Ascending aorta (tissue), 2 donors: ENCODE data around the gene ELAVL2. TPM values are rescaled to one million over a fixed set of nuclear protein-coding genes. Genes with fewer than 3 reads are reported as not detected.

Experiments
- DNase-seq, 2 donors: peaks; one replicate each; pipeline ENCODE4 v3.0.0-alpha.2; 2019; ENCODE audit warnings: low spot score in 2 of 2
- H3K27ac ChIP-seq, 2 donors: fragments of 200-600 bp; sonication (generic); one replicate each; pipeline ENCODE4 v1.5.1; 2016 to 2017; ENCODE audit warnings: mild to moderate bottlenecking in 1 of 2
- H3K27me3 ChIP-seq: fragments of 200-600 bp; sonication (generic); one replicate; pipeline ENCODE4 v1.5.1; 2017
- H3K36me3 ChIP-seq, 2 donors: fragments of 200-600 bp; sonication (generic); one replicate each; pipeline ENCODE4 v1.5.1; 2016
- H3K4me1 ChIP-seq, 2 donors: fragments of 200-600 bp; sonication (generic); one replicate each; pipeline ENCODE4 v1.5.1; 2016 to 2017; ENCODE audit warnings: mild to moderate bottlenecking in 1 of 2
- H3K4me3 ChIP-seq, 2 donors: fragments of 200-600 bp; sonication (generic); one replicate each; pipeline ENCODE4 v1.5.1; 2016 to 2017; ENCODE audit warnings: mild to moderate bottlenecking in 1 of 2
- H3K9me3 ChIP-seq, 2 donors: fragments of 200-600 bp; sonication (generic); one replicate each; pipeline ENCODE4 v1.5.1; 2016
- CTCF ChIP-seq, 3 experiments: fragments of 200-600 bp in 2 of 3; fragments of 450-650 bp in 1 of 3; sonication (generic) in 2 of 3; IDR thresholded peaks; one replicate each; pipeline ENCODE4 v1.5.1; 2016 to 2019; ENCODE audit warnings: antibody characterized with exemption in 3 of 3, mild to moderate bottlenecking in 1 of 3, moderate library complexity in 1 of 3
- intact Hi-C: fragments of 100-400 bp; cut with DNase I; formaldehyde crosslinking; loops from one replicate; pipeline ENCODE4 v1.15.1; 2023
- total RNA-seq: library from RNA; depleted of rRNA; stranded (reverse); fragments of >200 nt; gene quantifications from one replicate; pipeline ENCODE4 v1.1.0, GENCODE V29; 2016

The ELAVL2 gene
- total RNA-seq, 1 donor from 2014 or later = not detected

- no peaks in the 10 kb centered on the region for H3K36me3 ChIP-seq
- H3K4me3 ChIP-seq = no peak overlapping the region
- no peak overlapping the region for H3K27ac ChIP-seq
- no peaks in the 10 kb centered on the region for H3K4me1 ChIP-seq
- intact Hi-C loops = no loop called here
- H3K9me3 ChIP-seq = no peaks in the 10 kb centered on the region
- no peak for DNase-seq
- H3K27me3 ChIP-seq = no peaks in the 10 kb centered on the region
- no peak for TF ChIP-seq CTCF (IDR thresholded peaks at IDR 0.05)
These were observed 53.7 kb downstream of the ELAVL2 start for GRCh38 chr9:23772385-23772783.

- no peaks in the 10 kb centered on the region for H3K4me1 ChIP-seq
- TF ChIP-seq CTCF (IDR thresholded peaks at IDR 0.05) = no peak
- no peak overlapping the region for H3K27ac ChIP-seq
- H3K4me3 ChIP-seq = no peak overlapping the region
- H3K36me3 ChIP-seq = no peaks in the 10 kb centered on the region
- DNase-seq = no peak
- intact Hi-C loops = no loop called here
- no peaks in the 10 kb centered on the region for H3K9me3 ChIP-seq
- H3K27me3 ChIP-seq = no peaks in the 10 kb centered on the region
These were observed 54.2 kb downstream of the ELAVL2 start for GRCh38 chr9:23771746-23772384.

- DNase-seq = no peak
- TF ChIP-seq CTCF (IDR thresholded peaks at IDR 0.05) = no peak
- Histone ChIP-seq H3K4me1 (no peaks in the 10 kb centered on the region), H3K9me3 (no peaks in the 10 kb centered on the region), H3K27me3 (no peaks in the 10 kb centered on the region), H3K4me3 (no peak overlapping the region), H3K27ac (no peak overlapping the region), H3K36me3 (no peaks in the 10 kb centered on the region)
- intact Hi-C loops = no loop called here
These were observed 56.6 kb downstream of the ELAVL2 start for GRCh38 chr9:23769307-23769935.

- intact Hi-C loops = no loop called here
- H3K27ac ChIP-seq = no peak overlapping the region
- H3K4me1 ChIP-seq = no peaks in the 10 kb centered on the region
- TF ChIP-seq CTCF (IDR thresholded peaks at IDR 0.05) = no peak
- no peaks in the 10 kb centered on the region for H3K9me3 ChIP-seq
- H3K36me3 ChIP-seq = no peaks in the 10 kb centered on the region
- no peak for DNase-seq
- no peak overlapping the region for H3K4me3 ChIP-seq
- no peaks in the 10 kb centered on the region for H3K27me3 ChIP-seq
These were observed 57.2 kb downstream of the ELAVL2 start for GRCh38 chr9:23768861-23769260.

DNA sequence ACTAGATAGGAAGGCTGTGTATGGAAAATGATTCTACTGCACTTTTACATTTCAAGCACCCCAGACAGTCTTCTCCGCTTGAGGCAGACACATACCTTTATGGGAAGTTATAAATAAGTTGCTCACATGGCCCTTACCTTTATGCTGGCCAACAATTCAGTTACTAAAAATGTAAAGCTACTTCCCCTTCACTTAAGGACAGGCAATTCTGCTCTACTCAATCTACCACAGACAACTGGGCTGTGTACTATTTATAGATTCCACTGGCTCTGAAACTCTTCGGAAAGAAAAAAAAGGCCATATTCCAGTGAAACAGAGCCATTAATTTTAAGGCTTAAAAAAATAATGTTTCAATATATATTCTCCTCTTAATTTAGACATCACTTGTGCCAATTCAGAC is 59.4 kb downstream of the ELAVL2 start:
- DNase-seq = no peak
- TF ChIP-seq CTCF (IDR thresholded peaks at IDR 0.05) = no peak
- intact Hi-C loops = no loop called here
- Histone ChIP-seq H3K27ac (no peak overlapping the region), H3K4me3 (no peak overlapping the region), H3K4me1 (no peaks in the 10 kb centered on the region), H3K36me3 (no peaks in the 10 kb centered on the region), H3K27me3 (no peaks in the 10 kb centered on the region), H3K9me3 (no peaks in the 10 kb centered on the region)
